Caco-2 (cell line): Measurements from ENCODE around the gene CNTNAP5. TPM values are rescaled to one million over a fixed set of nuclear protein-coding genes. Genes with fewer than 3 reads are reported as not detected.

Source experiments
- BruUV-seq: library from RNA; stranded (reverse); fragments of 400-500 nt; replicated peaks from 2 replicates; lab custom pipeline; 2021; lab: Mats Ljungman, UMichigan
- CTCF ChIA-PET: fragments of 300-600 bp; sonication (Branson Sonifier 250); formaldehyde crosslinking; loops from one replicate; lab custom pipeline; 2022; ENCODE audit warnings: antibody characterized with exemption; lab: Charles Lee
- POLR2A ChIA-PET: fragments of 300-600 bp; sonication (Branson Sonifier 250); formaldehyde crosslinking; loops from one replicate; lab custom pipeline; 2022; ENCODE audit warnings: antibody characterized with exemption; lab: Charles Lee
- DNase-seq, 2 experiments: peaks; one replicate each; pipeline versions ENCODE4 v3.0.0 to v3.0.0-alpha.2; 2020 to 2022
- H3K27me3 ChIP-seq: replicated peaks from 2 replicates; pipeline ENCODE4 v1.6.0; 2011; ENCODE audit warnings: low read length; ENCODE audit not compliant: control insufficient read depth, insufficient read depth
- H3K36me3 ChIP-seq: 2 replicates; pipeline ENCODE4 v1.5.1; 2011; ENCODE audit warnings: low read length; ENCODE audit not compliant: control insufficient read depth, insufficient read depth
- H3K4me1 ChIP-seq: fragments of 250-450 bp; sonication (Bioruptor Pico); 2 replicates; pipeline ENCODE4 v1.5.1; 2020; ENCODE audit warnings: mild to moderate bottlenecking
- H3K4me3 ChIP-seq: 2 replicates; pipeline ENCODE4 v1.5.1; 2011; ENCODE audit warnings: low read depth, mild to moderate bottlenecking, control low read depth, low read length
- H3K9me3 ChIP-seq: fragments of 250-450 bp; sonication (Bioruptor Pico); 2 replicates; pipeline ENCODE4 v1.5.1; 2020; ENCODE audit warnings: mild to moderate bottlenecking, moderate library complexity
- H3K27ac Mint-ChIP-seq: one replicate; pipeline ENCODE4 v1.8.0; 2022; ENCODE audit warnings: mixed read lengths; ENCODE audit not compliant: unreplicated experiment
- H3K27me3 Mint-ChIP-seq: one replicate; pipeline ENCODE4 v1.8.0; 2022; ENCODE audit warnings: mixed read lengths; ENCODE audit not compliant: insufficient read depth, unreplicated experiment
- H3K36me3 Mint-ChIP-seq: one replicate; pipeline ENCODE4 v1.8.0; 2022; ENCODE audit warnings: mild to moderate bottlenecking, mixed read lengths; ENCODE audit not compliant: insufficient read depth, unreplicated experiment
- H3K4me1 Mint-ChIP-seq: one replicate; pipeline ENCODE4 v1.8.0; 2022; ENCODE audit warnings: low read depth, mixed read lengths; ENCODE audit not compliant: unreplicated experiment
- H3K4me3 Mint-ChIP-seq: one replicate; pipeline ENCODE4 v1.8.0; 2022; ENCODE audit warnings: mild to moderate bottlenecking, moderate library complexity, mixed read lengths; ENCODE audit not compliant: unreplicated experiment
- H3K9me3 Mint-ChIP-seq: one replicate; pipeline ENCODE4 v1.8.0; 2022; ENCODE audit warnings: mixed read lengths; ENCODE audit not compliant: unreplicated experiment
- intact Hi-C: fragments of 100-400 bp; cut with micrococcal nuclease; formaldehyde crosslinking; loops from one replicate; pipeline ENCODE4 v1.10.0; 2022; ENCODE audit not compliant: unreplicated experiment
- total RNA-seq: library from RNA; stranded (reverse); gene quantifications from 2 replicates; pipeline ENCODE4 v1.2.3, GENCODE V29; 2022
- TF ChIP-seq, protein P1 (sequence below), 2 experiments: fragments of 200-600 bp in 1 of 2; IDR thresholded peaks; 1 replicate in 1 of 2; 2 replicates in 1 of 2; pipeline versions ENCODE4 v1.5.1 to v1.8.0; 2011 to 2022; ENCODE audit warnings: antibody characterized with exemption in 1 of 2, control low read depth in 1 of 2, inconsistent platforms in 1 of 2, low read depth in 1 of 2, low read length in 1 of 2, mild to moderate bottlenecking in 1 of 2, moderate library complexity in 1 of 2; ENCODE audit not compliant: insufficient read depth in 1 of 2, severe bottlenecking in 1 of 2, unreplicated experiment in 1 of 2

CNTNAP5 gene
- total RNA-seq, 1 experiment from 2014 or later, result 0.14 TPM

DNA sequence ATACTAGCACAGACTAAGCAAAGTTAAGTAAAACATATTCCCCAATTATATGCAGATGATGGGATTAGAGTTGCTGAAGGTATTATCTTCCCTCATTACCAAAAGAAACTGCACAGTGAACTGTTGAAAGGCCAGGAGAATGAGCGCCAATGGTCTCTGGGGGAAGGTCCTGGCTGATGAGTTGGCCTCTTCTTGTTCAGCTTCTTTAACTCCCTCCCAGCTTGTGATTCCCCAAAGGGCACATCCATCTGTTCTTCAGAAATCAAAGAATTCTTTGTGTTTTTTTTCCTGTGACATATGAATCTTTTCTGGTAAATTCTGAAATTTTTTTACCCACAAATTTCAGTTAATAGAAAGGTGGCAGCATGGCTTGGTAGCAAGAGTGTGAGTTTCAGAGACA, 667.6 kb downstream of the CNTNAP5 start:
- ChIA-PET POLR2A (no interaction called here), CTCF (no interaction called here)
- Histone ChIP-seq H3K27me3 (no peaks in the 10 kb centered on the region), H3K9me3 (no peaks in the 10 kb centered on the region), H3K36me3 (no peaks in the 10 kb centered on the region), H3K4me1 (no peaks in the 10 kb centered on the region), H3K4me3 (no peak overlapping the region)
- Mint-ChIP-seq H3K4me1 (no peaks in the 10 kb centered on the region), H3K9me3 (no peaks in the 10 kb centered on the region), H3K4me3 (no peak overlapping the region), H3K36me3 (no peaks in the 10 kb centered on the region), H3K27ac (no peak overlapping the region), H3K27me3 (no peaks in the 10 kb centered on the region)
- intact Hi-C loops, result no loop called here
- BruUV-seq, result no TSS peak
- DNase-seq, result no peak
- TF ChIP-seq, protein P1, sequence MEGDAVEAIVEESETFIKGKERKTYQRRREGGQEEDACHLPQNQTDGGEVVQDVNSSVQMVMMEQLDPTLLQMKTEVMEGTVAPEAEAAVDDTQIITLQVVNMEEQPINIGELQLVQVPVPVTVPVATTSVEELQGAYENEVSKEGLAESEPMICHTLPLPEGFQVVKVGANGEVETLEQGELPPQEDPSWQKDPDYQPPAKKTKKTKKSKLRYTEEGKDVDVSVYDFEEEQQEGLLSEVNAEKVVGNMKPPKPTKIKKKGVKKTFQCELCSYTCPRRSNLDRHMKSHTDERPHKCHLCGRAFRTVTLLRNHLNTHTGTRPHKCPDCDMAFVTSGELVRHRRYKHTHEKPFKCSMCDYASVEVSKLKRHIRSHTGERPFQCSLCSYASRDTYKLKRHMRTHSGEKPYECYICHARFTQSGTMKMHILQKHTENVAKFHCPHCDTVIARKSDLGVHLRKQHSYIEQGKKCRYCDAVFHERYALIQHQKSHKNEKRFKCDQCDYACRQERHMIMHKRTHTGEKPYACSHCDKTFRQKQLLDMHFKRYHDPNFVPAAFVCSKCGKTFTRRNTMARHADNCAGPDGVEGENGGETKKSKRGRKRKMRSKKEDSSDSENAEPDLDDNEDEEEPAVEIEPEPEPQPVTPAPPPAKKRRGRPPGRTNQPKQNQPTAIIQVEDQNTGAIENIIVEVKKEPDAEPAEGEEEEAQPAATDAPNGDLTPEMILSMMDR (IDR thresholded peaks at IDR 0.05; ENCODE audit: insufficient read depth in 1 of 2, low read depth in 1 of 2, low read length in 1 of 2, severe bottlenecking in 1 of 2, unreplicated experiment in 1 of 2), result no peak

DNA sequence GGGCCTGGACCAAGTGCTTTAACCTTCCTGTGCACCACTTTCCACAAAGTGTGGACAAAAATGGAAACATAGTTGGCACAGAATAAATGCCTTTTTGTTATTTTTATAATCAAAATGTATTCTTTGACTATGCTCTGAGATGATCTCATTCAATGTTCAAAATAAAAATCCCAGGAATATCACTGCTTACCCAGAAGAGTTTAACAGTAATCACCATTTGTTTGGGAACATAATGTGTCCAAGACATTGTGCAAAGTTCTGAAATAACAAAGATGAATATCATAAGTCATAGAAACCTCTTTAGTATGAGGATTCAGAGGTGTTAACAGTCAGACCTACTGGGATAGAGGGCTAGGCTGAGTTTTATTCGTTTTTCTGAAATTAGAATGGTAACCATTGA, 668.1 kb downstream of the CNTNAP5 start:
- Histone ChIP-seq H3K4me3 (no peak overlapping the region), H3K4me1 (no peaks in the 10 kb centered on the region), H3K27me3 (no peaks in the 10 kb centered on the region), H3K9me3 (no peaks in the 10 kb centered on the region), H3K36me3 (no peaks in the 10 kb centered on the region)
- no peak overlapping the region for H3K4me3 Mint-ChIP-seq
- TF ChIP-seq, protein P1 (IDR thresholded peaks at IDR 0.05; ENCODE audit: insufficient read depth in 1 of 2, low read depth in 1 of 2, low read length in 1 of 2, severe bottlenecking in 1 of 2, unreplicated experiment in 1 of 2), result no peak
- no peak for DNase-seq
- no peaks in the 10 kb centered on the region for H3K36me3 Mint-ChIP-seq
- POLR2A ChIA-PET, result no interaction called here
- no TSS peak for BruUV-seq
- no peaks in the 10 kb centered on the region for H3K4me1 Mint-ChIP-seq
- intact Hi-C loops, result no loop called here
- CTCF ChIA-PET, result no interaction called here
- H3K27ac Mint-ChIP-seq, result no peak overlapping the region
- no peaks in the 10 kb centered on the region for H3K27me3 Mint-ChIP-seq
- no peaks in the 10 kb centered on the region for H3K9me3 Mint-ChIP-seq

DNA sequence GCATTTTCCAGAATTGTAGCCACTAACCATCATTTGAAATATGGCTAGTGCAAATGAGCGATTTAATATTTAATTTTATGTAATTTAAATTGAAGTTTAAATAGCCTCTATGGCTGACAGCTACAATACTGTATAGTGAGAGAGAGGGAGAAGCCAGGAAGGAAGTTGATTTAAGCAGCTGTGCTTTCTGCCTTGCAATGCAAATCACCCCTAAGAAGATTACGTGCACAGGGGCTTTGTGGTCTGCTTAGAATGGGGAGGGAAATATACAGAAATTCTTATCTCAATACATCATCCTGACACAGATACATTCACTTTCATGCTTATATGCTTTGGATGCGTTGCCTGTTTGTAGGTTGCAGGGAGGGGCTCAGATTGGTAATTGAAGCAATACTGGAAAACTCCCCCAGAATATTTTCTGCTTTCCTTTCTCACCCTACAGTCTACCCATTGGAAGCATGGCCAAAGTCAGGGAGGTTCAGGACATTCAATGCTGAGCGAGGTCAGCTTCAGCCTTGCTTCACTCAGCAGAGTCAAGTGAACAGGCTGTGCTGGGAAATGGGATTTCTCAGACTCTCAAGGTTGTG, 674.0 kb downstream of the CNTNAP5 start:
- Mint-ChIP-seq H3K4me3 (no peak overlapping the region), H3K27me3 (peaks cover 3% of the 10 kb centered on the region), H3K4me1 (no peaks in the 10 kb centered on the region), H3K9me3 (no peaks in the 10 kb centered on the region), H3K27ac (no peak overlapping the region), H3K36me3 (no peaks in the 10 kb centered on the region)
- no TSS peak for BruUV-seq
- Histone ChIP-seq H3K27me3 (no peaks in the 10 kb centered on the region), H3K36me3 (no peaks in the 10 kb centered on the region), H3K4me1 (no peaks in the 10 kb centered on the region), H3K9me3 (no peaks in the 10 kb centered on the region), H3K4me3 (no peak overlapping the region)
- intact Hi-C loops, result no loop called here
- DNase-seq, result no peak
- ChIA-PET CTCF (no interaction called here), POLR2A (no interaction called here)
- TF ChIP-seq, protein P1 (IDR thresholded peaks at IDR 0.05; ENCODE audit: insufficient read depth in 1 of 2, low read depth in 1 of 2, low read length in 1 of 2, severe bottlenecking in 1 of 2, unreplicated experiment in 1 of 2), result no peak
